SK-N-DZ (cell line): ENCODE results near the gene ZNF611.
A peak's percentile ranks its signal among the peaks of the same experiment; 100 is the strongest.
"Not testable (repeated sequence)": the region's sequence is repeated elsewhere in the genome, so short reads cannot be mapped to it uniquely, and the experiment has no call there.

Experiments
- DNase-seq: peaks from one replicate; pipeline ENCODE4 v3.0.0-alpha.2; 2015; ENCODE audit warnings: low spot score

ZNF611 gene

GRCh38 chr19:52720541-52720940 lies 14.3 kb downstream of the ZNF611 start:
- DNase-seq, result not testable (repeated sequence)

DNA sequence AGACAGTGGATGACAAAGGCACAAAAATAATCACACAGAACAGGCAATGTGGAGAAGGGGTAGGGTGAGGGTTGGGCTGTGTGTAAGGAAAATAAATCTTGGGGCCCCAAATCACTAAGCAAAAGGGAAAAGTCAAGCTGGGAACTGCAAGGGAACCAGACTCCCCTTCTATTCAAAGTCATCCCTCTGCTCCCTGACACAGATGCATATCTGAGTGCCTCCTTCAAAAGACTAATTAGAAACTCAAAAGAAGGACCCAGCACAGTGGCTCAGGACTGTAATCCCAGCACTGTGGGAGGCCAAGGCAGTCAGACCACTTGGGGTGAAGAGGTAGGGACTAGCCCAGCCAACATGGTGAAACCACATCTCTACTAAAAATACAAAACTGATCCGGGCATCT lies 18.3 kb downstream of the ZNF611 start:
- no peak for DNase-seq

DNA sequence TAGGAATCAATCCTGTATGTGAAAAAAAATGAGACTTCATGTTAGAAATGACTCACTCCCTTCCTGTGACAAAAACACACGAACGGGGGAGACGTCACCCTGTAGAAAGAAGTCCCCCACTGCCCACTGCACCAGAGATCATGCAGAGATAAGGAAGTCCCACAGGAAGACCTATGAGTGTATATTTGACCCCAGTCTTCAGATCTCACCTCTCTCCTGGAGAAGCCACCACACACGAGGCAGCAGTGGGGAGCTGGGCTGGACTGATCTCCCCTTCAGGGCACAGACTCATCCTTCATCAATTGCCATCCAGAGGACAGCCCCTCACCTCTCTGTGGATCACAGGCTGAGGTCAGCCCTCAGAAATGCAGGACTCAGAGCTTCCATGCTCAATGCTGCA lies 18.9 kb downstream of the ZNF611 start:
- DNase-seq, result not testable (repeated sequence)

- DNase-seq, result not testable (repeated sequence)
Observed at GRCh38 chr19:52715330-52715729, 19.5 kb downstream of the ZNF611 start.

DNA sequence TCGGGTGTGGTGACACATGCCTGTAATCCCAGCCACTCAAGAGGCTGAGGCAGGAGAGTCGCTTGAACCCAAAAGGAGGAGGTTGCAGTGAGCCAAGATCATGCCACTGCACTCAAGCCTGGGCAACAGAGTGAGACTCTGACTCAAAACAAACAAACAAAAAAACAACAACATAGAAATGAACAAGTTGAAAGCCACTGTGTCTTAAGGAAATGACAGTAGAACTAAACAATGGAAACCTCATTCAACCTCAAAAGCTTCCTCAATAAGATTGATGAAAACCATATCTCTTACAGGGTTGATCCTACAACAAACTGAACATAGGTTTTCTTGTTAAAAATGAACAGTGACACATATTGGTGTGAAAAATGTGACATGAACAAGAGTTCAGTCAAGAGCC lies 21.8 kb downstream of the ZNF611 start:
- DNase-seq, result not testable (repeated sequence)

- not testable (repeated sequence) for DNase-seq
Observed at GRCh38 chr19:52711661-52712060, 23.2 kb downstream of the ZNF611 start.

DNA sequence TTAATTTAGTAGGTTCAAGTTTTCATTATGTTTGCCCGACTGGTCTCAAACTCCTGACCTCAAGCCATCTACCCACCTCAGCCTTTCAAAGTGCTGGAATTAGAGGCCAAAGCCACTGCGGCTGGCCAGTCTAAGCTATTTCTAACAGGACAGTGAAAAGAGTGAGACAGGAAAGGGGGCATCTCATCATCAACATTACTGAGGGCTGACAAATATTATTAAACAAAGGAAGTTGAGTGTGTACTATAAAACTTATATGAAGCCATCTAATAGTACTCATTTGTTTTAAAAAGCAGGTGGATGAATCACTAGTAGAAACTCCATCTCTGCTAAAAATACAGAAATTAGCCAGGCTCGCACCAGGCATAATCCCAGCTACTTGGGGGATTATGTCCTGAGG lies 24.3 kb downstream of the ZNF611 start:
- DNase-seq, result no peak

DNA sequence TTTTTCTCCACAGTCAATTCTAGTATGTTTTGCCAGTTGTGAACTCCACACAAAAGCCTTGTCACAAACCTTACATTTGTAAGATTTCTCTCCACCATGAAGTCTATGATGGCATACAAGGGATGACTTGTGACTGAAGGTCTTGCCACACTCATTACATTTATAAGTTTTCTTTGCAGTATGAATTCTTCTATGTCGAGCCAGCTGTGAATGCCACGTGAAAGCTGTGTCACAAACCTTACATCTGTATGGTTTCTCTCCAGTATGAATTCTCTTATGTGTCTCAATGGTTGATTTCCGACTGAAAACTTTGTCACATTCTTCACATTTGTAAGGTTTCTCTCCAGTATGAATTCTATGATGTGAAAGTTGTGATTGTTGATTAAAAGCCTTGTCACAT lies 29.2 kb downstream of the ZNF611 start:
- DNase-seq, result not testable (repeated sequence)

GRCh38 chr19:52703917-52704316 lies 30.9 kb downstream of the ZNF611 start:
- DNase-seq, result no peak

GRCh38 chr19:52700673-52701072 lies 34.2 kb downstream of the ZNF611 start:
- DNase-seq, result no peak

DNA sequence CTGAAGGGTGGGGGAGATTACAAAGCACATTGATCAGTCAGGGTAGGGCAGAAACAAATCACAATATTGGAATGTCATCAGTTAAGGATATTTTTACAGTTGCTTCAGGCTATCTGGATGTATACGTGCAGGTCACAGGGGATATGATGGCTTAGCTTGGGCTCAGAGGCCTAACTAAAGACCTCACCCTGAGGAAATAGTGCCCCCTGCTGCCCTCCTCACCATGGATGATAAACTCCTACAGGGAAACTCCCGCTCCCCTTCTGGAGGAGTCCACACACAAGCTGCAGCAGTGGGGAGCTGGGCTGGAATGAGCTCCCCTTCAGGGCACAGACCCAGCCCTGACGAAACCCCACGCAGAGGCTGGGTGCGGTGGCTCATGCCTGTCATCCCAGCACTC lies 35.3 kb downstream of the ZNF611 start:
- DNase-seq, result not testable (repeated sequence)

DNA sequence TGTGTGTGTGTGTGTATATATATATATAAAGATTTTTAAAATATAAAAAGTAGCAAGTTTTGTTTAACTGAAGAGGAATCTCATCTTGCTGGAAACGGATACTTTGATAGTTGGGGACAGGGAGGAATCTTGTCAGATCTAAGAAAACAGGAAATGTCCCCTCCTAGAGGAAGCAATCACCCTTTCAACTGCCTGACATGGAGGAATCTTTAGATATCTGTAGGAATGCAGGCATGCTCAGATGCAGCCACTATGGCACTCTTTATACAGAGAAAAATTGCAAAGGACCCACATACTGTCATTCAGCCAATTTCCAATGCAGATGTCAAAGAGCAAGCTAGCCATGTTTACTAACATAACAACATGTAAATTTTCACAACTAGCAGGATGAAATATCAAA lies 38.8 kb downstream of the ZNF611 start:
- no peak for DNase-seq

DNA sequence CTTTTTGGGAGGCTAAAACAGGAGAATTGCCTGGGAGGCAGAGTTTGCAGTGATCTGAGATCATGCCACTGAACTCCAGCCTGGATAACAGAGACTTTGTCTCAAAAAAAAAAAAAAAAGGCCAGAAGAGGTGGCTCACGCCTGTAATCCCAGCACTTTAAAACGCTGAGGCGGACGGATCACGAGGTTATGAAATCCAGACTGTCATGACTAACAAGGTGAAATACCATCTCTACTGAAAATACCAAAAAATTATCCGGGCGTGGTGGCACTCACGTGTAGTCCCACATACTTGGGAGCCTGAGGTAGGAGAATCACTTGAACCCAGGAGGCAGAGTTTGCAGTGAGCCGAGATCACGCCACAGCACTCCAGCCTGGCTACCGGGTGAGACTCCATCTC lies 39.9 kb downstream of the ZNF611 start:
- no peak for DNase-seq

DNA sequence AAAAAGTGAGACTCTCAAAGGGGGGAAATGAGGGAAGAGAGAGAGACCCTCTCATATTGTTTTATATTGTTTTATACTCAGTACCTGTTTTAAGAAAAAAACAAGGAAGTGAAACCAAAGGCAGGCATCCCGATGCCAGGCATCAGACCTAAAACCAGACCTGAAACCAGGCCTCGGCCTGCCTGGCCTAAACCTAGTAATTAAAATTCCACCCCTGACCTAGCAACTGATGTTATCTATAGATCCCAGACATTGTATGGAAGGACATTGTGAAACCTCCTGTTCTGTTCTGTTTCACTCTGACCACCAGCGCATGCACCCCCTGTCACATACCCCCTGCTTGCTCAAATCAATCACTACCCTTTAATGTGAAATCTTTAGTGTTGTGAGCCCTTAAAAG lies 40.6 kb downstream of the ZNF611 start:
- DNase-seq, result peak; percentile 77

DNA sequence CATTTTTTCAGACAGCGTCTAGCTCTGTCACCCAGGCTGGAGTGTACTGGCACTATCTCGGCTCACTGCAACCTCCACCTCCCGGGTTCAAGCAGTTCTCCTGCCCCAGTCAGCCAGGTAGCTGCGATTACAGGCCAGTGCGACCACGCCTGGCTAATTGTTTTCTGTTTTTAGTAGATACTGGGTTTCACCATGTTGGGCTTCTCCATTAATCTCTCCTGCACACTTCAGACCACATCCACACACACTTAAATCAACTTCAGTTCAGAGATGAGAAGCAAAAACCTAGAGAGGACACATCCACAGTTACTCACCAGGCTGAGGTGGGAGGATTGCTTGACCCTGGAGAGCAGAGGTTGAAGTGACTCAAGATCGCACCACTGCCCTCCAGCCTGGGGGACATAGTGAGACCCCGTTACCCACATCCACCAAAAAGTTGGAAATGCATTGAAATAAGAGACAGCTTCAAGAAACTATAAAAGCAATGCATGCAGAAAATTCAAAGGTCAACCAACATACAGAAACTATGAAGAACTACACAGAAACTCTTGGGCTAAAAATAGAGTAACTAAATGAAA lies 42.3 kb downstream of the ZNF611 start:
- no peak for DNase-seq

DNA sequence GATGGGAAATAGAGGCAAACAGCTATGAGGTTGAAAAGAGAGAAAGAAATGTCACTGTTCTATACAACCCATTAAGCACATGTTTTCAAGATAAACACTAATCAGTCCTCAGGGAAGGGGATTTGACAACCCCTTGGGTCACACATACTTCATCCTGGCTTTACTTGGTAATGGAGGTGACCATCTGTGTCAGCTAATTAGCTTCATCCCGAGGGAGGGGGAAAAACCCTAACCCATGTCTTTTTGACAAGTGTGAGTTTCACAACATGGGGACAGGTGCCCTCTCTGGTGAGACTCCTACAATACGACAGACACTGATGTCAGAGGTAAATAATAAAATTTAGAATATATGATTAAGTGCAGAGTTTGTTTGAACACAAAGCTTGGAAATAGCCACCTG lies 43.1 kb downstream of the ZNF611 start:
- DNase-seq, result no peak

- no peak for DNase-seq
Observed at GRCh38 chr19:52691215-52691610, 43.6 kb downstream of the ZNF611 start.

- peak; percentile 68 for DNase-seq
Observed at GRCh38 chr19:52690369-52691214, 44.3 kb downstream of the ZNF611 start.

GRCh38 chr19:52689843-52690368 lies 44.9 kb downstream of the ZNF611 start:
- DNase-seq, result peak; percentile 6

- not testable (repeated sequence) for DNase-seq
Observed at GRCh38 chr19:52688925-52689796, 45.7 kb downstream of the ZNF611 start.

- DNase-seq, result no peak
Observed at GRCh38 chr19:52688335-52688734, 46.5 kb downstream of the ZNF611 start.

GRCh38 chr19:52687684-52688083 lies 47.2 kb downstream of the ZNF611 start:
- DNase-seq, result no peak
